ENCODE measurements around the gene ABCC9. TPM values are rescaled to one million over a fixed set of nuclear protein-coding genes. Genes with fewer than 3 reads are reported as not detected.
"Not testable (repeated sequence)": the region's sequence is repeated elsewhere in the genome, so short reads cannot be mapped to it uniquely, and the experiment has no call there.

Gene ABCC9
- polyA plus RNA-seq, 3 donors from 2014 or later: not detected

- not testable (repeated sequence) for H3K4me3 Mint-ChIP-seq; H3K27me3 Mint-ChIP-seq (ENCODE audit: low read depth in 3 of 3); H3K4me1 Mint-ChIP-seq; H3K36me3 Mint-ChIP-seq; H3K9me3 Mint-ChIP-seq; H3K27ac Mint-ChIP-seq; DNase-seq
These were observed 158.5 kb downstream of the ABCC9 start for GRCh38 chr12:21782723-21783122.

GRCh38 chr12:21780786-21781185 is 160.4 kb downstream of the ABCC9 start:
- peaks cover 0 to 10% (median 4%) of the 10 kb centered on the region in 6 donors for H3K9me3 Mint-ChIP-seq
- H3K27me3 Mint-ChIP-seq (ENCODE audit: low read depth in 3 of 3): peaks cover 4 to 8% (median 7%) of the 10 kb centered on the region in 3 donors
- H3K27ac Mint-ChIP-seq: no peak overlapping the region
- DNase-seq: no peak
- H3K4me1 Mint-ChIP-seq: no peaks in the 10 kb centered on the region
- no peaks in the 10 kb centered on the region for H3K36me3 Mint-ChIP-seq
- H3K4me3 Mint-ChIP-seq: no peak overlapping the region

GRCh38 chr12:21776175-21776574 is 165.1 kb downstream of the ABCC9 start:
- DNase-seq: no peak
- no peak overlapping the region for H3K27ac Mint-ChIP-seq
- no peaks in the 10 kb centered on the region for H3K36me3 Mint-ChIP-seq
- H3K9me3 Mint-ChIP-seq: peaks cover 0 to 9% (median 3%) of the 10 kb centered on the region in 6 donors
- no peaks in the 10 kb centered on the region for H3K4me1 Mint-ChIP-seq
- H3K27me3 Mint-ChIP-seq (ENCODE audit: low read depth in 3 of 3): peaks cover 6 to 24% (median 20%) of the 10 kb centered on the region in 3 donors
- no peak overlapping the region for H3K4me3 Mint-ChIP-seq

- Mint-ChIP-seq H3K36me3 (no peaks in the 10 kb centered on the region), H3K4me1 (no peaks in the 10 kb centered on the region), H3K4me3 (no peak overlapping the region), H3K9me3 (peaks cover 0 to 9% (median 3%) of the 10 kb centered on the region in 6 donors), H3K27ac (no peak overlapping the region), H3K27me3 (ENCODE audit: low read depth in 3 of 3) (peaks cover 6 to 26% (median 20%) of the 10 kb centered on the region in 3 donors)
- no peak for DNase-seq
These were observed 165.9 kb downstream of the ABCC9 start for GRCh38 chr12:21775133-21775820.

- no peak for DNase-seq
- no peaks in the 10 kb centered on the region for H3K4me1 Mint-ChIP-seq
- H3K9me3 Mint-ChIP-seq: peaks cover 0 to 9% (median 3%) of the 10 kb centered on the region in 6 donors
- H3K27ac Mint-ChIP-seq: no peak within 1 kb of the TSS
- H3K36me3 Mint-ChIP-seq: no peaks in the 10 kb centered on the region
- peaks cover 6 to 26% (median 20%) of the 10 kb centered on the region in 3 donors for H3K27me3 Mint-ChIP-seq (ENCODE audit: low read depth in 3 of 3)
- peak within 1 kb of the TSS in 1 of 5 donors; percentile 34 for H3K4me3 Mint-ChIP-seq
These were observed 166.7 kb downstream of the ABCC9 start, which contains the start of gene KCNJ8 for GRCh38 chr12:21774358-21775132. KCNJ8 (minus strand) TSS chr12:21774706; CDS start chr12:21773616, 1,090 bp downstream.

- Mint-ChIP-seq H3K36me3 (no peaks in the 10 kb centered on the region), H3K4me3 (peak overlapping the region in 1 of 5 donors; percentile 34), H3K9me3 (peaks cover 0 to 9% (median 3%) of the 10 kb centered on the region in 6 donors), H3K27me3 (ENCODE audit: low read depth in 3 of 3) (peaks cover 6 to 26% (median 20%) of the 10 kb centered on the region in 3 donors), H3K27ac (no peak overlapping the region), H3K4me1 (no peaks in the 10 kb centered on the region)
- DNase-seq: no peak
These were observed 167.4 kb downstream of the ABCC9 start for GRCh38 chr12:21773806-21774205.

- Mint-ChIP-seq H3K9me3 (peaks cover 0 to 9% (median 3%) of the 10 kb centered on the region in 6 donors), H3K27ac (no peak overlapping the region), H3K27me3 (ENCODE audit: low read depth in 3 of 3) (peaks cover 6 to 26% (median 20%) of the 10 kb centered on the region in 3 donors), H3K36me3 (no peaks in the 10 kb centered on the region), H3K4me3 (no peak overlapping the region), H3K4me1 (no peaks in the 10 kb centered on the region)
- no peak for DNase-seq
These were observed 167.9 kb downstream of the ABCC9 start for GRCh38 chr12:21773263-21773741.

- H3K27ac Mint-ChIP-seq: no peak overlapping the region
These were observed 169.9 kb downstream of the ABCC9 start for GRCh38 chr12:21771311-21771710.

GRCh38 chr12:21769307-21769706 is 171.9 kb downstream of the ABCC9 start:
- DNase-seq: no peak
- Mint-ChIP-seq H3K36me3 (no peaks in the 10 kb centered on the region), H3K27ac (no peak overlapping the region), H3K9me3 (peaks cover 0 to 2% (median 0%) of the 10 kb centered on the region in 6 donors), H3K4me1 (no peaks in the 10 kb centered on the region), H3K27me3 (ENCODE audit: low read depth in 3 of 3) (peaks cover 0 to 11% (median 8%) of the 10 kb centered on the region in 3 donors), H3K4me3 (no peak overlapping the region)

More at GRCh38 chr12:21771311-21771710, 169.9 kb downstream of the ABCC9 start:
- peaks cover 3 to 21% (median 15%) of the 10 kb centered on the region in 3 donors for H3K27me3 Mint-ChIP-seq (ENCODE audit: low read depth in 3 of 3)
- no peak overlapping the region for H3K4me3 Mint-ChIP-seq
- no peak for DNase-seq
- H3K4me1 Mint-ChIP-seq: no peaks in the 10 kb centered on the region
- H3K9me3 Mint-ChIP-seq: peaks cover 0 to 5% (median 1%) of the 10 kb centered on the region in 6 donors
- H3K36me3 Mint-ChIP-seq: no peaks in the 10 kb centered on the region

- no peaks in the 10 kb centered on the region for H3K9me3 Mint-ChIP-seq
- no peak overlapping the region for H3K27ac Mint-ChIP-seq
- no peaks in the 10 kb centered on the region for H3K4me1 Mint-ChIP-seq
- no peak for DNase-seq
- no peaks in the 10 kb centered on the region for H3K36me3 Mint-ChIP-seq
- H3K4me3 Mint-ChIP-seq: no peak overlapping the region
- peaks cover 0 to 3% (median 0%) of the 10 kb centered on the region in 3 donors for H3K27me3 Mint-ChIP-seq (ENCODE audit: low read depth in 3 of 3)
These were observed 174.8 kb downstream of the ABCC9 start for GRCh38 chr12:21766403-21766802.

GRCh38 chr12:21764950-21765349 is 176.3 kb downstream of the ABCC9 start:
- no peaks in the 10 kb centered on the region for H3K36me3 Mint-ChIP-seq
- no peaks in the 10 kb centered on the region for H3K27me3 Mint-ChIP-seq (ENCODE audit: low read depth in 3 of 3)
- H3K27ac Mint-ChIP-seq: no peak overlapping the region
- H3K9me3 Mint-ChIP-seq: peaks cover 0 to 2% (median 0%) of the 10 kb centered on the region in 6 donors
- H3K4me3 Mint-ChIP-seq: no peak overlapping the region
- no peaks in the 10 kb centered on the region for H3K4me1 Mint-ChIP-seq
- no peak for DNase-seq

GRCh38 chr12:21764065-21764464 is 177.2 kb downstream of the ABCC9 start:
- DNase-seq: no peak
- H3K27ac Mint-ChIP-seq: no peak overlapping the region
- peaks cover 0 to 1% (median 0%) of the 10 kb centered on the region in 3 donors for H3K27me3 Mint-ChIP-seq (ENCODE audit: low read depth in 3 of 3)
- no peak overlapping the region for H3K4me3 Mint-ChIP-seq
- no peaks in the 10 kb centered on the region for H3K4me1 Mint-ChIP-seq
- H3K9me3 Mint-ChIP-seq: peaks cover 0 to 2% (median 0%) of the 10 kb centered on the region in 6 donors
- H3K36me3 Mint-ChIP-seq: no peaks in the 10 kb centered on the region

- Mint-ChIP-seq H3K27ac (no peak overlapping the region), H3K4me1 (no peaks in the 10 kb centered on the region), H3K4me3 (no peak overlapping the region), H3K36me3 (no peaks in the 10 kb centered on the region), H3K27me3 (ENCODE audit: low read depth in 3 of 3) (peaks cover 0 to 1% (median 0%) of the 10 kb centered on the region in 3 donors), H3K9me3 (peaks cover 0 to 2% (median 0%) of the 10 kb centered on the region in 6 donors)
- no peak for DNase-seq
These were observed 177.7 kb downstream of the ABCC9 start for GRCh38 chr12:21763531-21763930.

GRCh38 chr12:21759737-21760136 is 181.5 kb downstream of the ABCC9 start:
- Mint-ChIP-seq H3K4me1 (no peaks in the 10 kb centered on the region), H3K36me3 (no peaks in the 10 kb centered on the region), H3K27me3 (ENCODE audit: low read depth in 3 of 3) (peaks cover 0 to 1% (median 0%) of the 10 kb centered on the region in 3 donors), H3K9me3 (peaks cover 0 to 2% (median 0%) of the 10 kb centered on the region in 6 donors), H3K27ac (no peak overlapping the region), H3K4me3 (no peak overlapping the region)
- no peak for DNase-seq

Data from immature natural killer cell (primary cell).